Fibroblast of lung (primary cell): Measurements from ENCODE around the gene ARHGEF11. TPM values are rescaled to one million over a fixed set of nuclear protein-coding genes. Genes with fewer than 3 reads are reported as not detected.

Experiments used
- DNase-seq, 2 donors: peaks; one replicate each; pipeline versions ENCODE4 v3.0.0 to v3.0.0-alpha.2; 2010; ENCODE audit warnings: low read depth in 2 of 2
- H2AFZ ChIP-seq: 2 replicates; pipeline ENCODE4 v1.5.1; 2012; ENCODE audit warnings: low read length, control low read depth, inconsistent platforms
- H3K27ac ChIP-seq: 2 replicates; pipeline ENCODE4 v1.5.1; 2011; ENCODE audit warnings: low read length, control low read depth; ENCODE audit not compliant: insufficient read depth
- H3K27me3 ChIP-seq: 2 replicates; pipeline ENCODE4 v1.5.1; 2011; ENCODE audit warnings: mild to moderate bottlenecking, low read length; ENCODE audit not compliant: control insufficient read depth, insufficient read depth
- H3K36me3 ChIP-seq: 2 replicates; pipeline ENCODE4 v1.5.1; 2011; ENCODE audit warnings: low read length; ENCODE audit not compliant: control insufficient read depth, insufficient read depth
- H3K4me1 ChIP-seq: 2 replicates; pipeline ENCODE4 v1.5.1; 2011; ENCODE audit warnings: low read length; ENCODE audit not compliant: control insufficient read depth, insufficient read depth; ENCODE audit errors: extremely low read depth
- H3K4me2 ChIP-seq: 2 replicates; pipeline ENCODE4 v1.5.1; 2011; ENCODE audit warnings: low read length, control low read depth; ENCODE audit not compliant: insufficient read depth; ENCODE audit errors: extremely low read depth
- H3K4me3 ChIP-seq, 4 experiments: fragments of 200-600 bp in 1 of 4; sonication (generic) in 1 of 4; replicated peaks in 1 of 4; 2 replicates each; pipeline ENCODE4 v1.5.1; 2011 to 2016; ENCODE audit warnings: low read length in 4 of 4, low read depth in 3 of 4, mild to moderate bottlenecking in 3 of 4, control low read depth in 2 of 4, inconsistent platforms in 1 of 4, mixed read lengths in 1 of 4; ENCODE audit not compliant: insufficient read depth in 1 of 4; ENCODE audit errors: control extremely low read depth in 1 of 4
- H3K79me2 ChIP-seq: 2 replicates; pipeline ENCODE4 v1.5.1; 2012; ENCODE audit warnings: mild to moderate bottlenecking, low read length, inconsistent platforms; ENCODE audit not compliant: control insufficient read depth, insufficient read depth
- H3K9ac ChIP-seq: 2 replicates; pipeline ENCODE4 v1.5.1; 2011; ENCODE audit warnings: mild to moderate bottlenecking, low read length, control low read depth; ENCODE audit not compliant: insufficient read depth
- H3K9me3 ChIP-seq: 2 replicates; pipeline ENCODE4 v1.5.1; 2012; ENCODE audit warnings: low read depth, low read length; ENCODE audit not compliant: control insufficient read depth, insufficient read depth
- H4K20me1 ChIP-seq: 2 replicates; pipeline ENCODE4 v1.5.1; 2011; ENCODE audit warnings: low read length; ENCODE audit not compliant: control insufficient read depth, insufficient read depth; ENCODE audit errors: extremely low read depth
- EZH2 ChIP-seq: IDR thresholded peaks from 2 replicates; pipeline ENCODE4 v1.5.1; 2012; ENCODE audit warnings: low read length, control low read depth, mild to moderate bottlenecking; ENCODE audit errors: missing control alignments
- polyA plus RNA-seq, 2 donors: library from polyadenylated mRNA; depleted of rRNA in 1 of 2; stranded (reverse) in 1 of 2; unstranded in 1 of 2; fragments of >200 nt; gene quantifications; 2 replicates each; pipeline ENCODE4 v1.2.1, GENCODE V29; 2011 to 2012; ENCODE audit warnings: missing spikeins in 1 of 2
- total RNA-seq: library from RNA; depleted of rRNA; stranded (reverse); fragments of >200 nt; gene quantifications from 2 replicates; pipeline ENCODE4 v1.2.1, GENCODE V29; 2014
- TF ChIP-seq, protein P1 (sequence below), 2 donors: IDR thresholded peaks in 1 of 2; conservative IDR thresholded peaks in 1 of 2; 1 replicate in 1 of 2; 2 replicates in 1 of 2; pipeline ENCODE4 v1.5.1; 2011 to 2012; ENCODE audit warnings: low read length in 2 of 2, control low read depth in 1 of 2, inconsistent platforms in 1 of 2, low read depth in 1 of 2, mild to moderate bottlenecking in 1 of 2

ARHGEF11 gene
- total and polyA plus RNA-seq, 2 donors (not counting 1 experiment from before 2014, with no cell fraction given): 12.8 to 29.1 TPM

GRCh38 chr1:156931211-156931952 is 114.2 kb downstream of the ARHGEF11 start:
- TF ChIP-seq, protein P1, sequence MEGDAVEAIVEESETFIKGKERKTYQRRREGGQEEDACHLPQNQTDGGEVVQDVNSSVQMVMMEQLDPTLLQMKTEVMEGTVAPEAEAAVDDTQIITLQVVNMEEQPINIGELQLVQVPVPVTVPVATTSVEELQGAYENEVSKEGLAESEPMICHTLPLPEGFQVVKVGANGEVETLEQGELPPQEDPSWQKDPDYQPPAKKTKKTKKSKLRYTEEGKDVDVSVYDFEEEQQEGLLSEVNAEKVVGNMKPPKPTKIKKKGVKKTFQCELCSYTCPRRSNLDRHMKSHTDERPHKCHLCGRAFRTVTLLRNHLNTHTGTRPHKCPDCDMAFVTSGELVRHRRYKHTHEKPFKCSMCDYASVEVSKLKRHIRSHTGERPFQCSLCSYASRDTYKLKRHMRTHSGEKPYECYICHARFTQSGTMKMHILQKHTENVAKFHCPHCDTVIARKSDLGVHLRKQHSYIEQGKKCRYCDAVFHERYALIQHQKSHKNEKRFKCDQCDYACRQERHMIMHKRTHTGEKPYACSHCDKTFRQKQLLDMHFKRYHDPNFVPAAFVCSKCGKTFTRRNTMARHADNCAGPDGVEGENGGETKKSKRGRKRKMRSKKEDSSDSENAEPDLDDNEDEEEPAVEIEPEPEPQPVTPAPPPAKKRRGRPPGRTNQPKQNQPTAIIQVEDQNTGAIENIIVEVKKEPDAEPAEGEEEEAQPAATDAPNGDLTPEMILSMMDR (conservative IDR thresholded peaks at IDR 0.05 in 1 of 2, IDR thresholded peaks at IDR 0.05 in 1 of 2; ENCODE audit: low read depth in 1 of 2, low read length in 2 of 2): no peak
- no peak for TF ChIP-seq EZH2
- no peaks in the 10 kb centered on the region for H3K4me1 ChIP-seq
- H3K79me2 ChIP-seq: no peaks in the 10 kb centered on the region
- DNase-seq: peak; percentile 33 to 34
- H3K27me3 ChIP-seq: no peaks in the 10 kb centered on the region
- no peak overlapping the region for H2AFZ ChIP-seq
- H3K4me2 ChIP-seq: peak overlapping the region; percentile 41
- H3K36me3 ChIP-seq: peaks cover 4% of the 10 kb centered on the region
- H3K27ac ChIP-seq: no peak overlapping the region
- H3K9me3 ChIP-seq: no peaks in the 10 kb centered on the region
- no peak overlapping the region for H3K4me3 ChIP-seq
- no peaks in the 10 kb centered on the region for H4K20me1 ChIP-seq
- no peak overlapping the region for H3K9ac ChIP-seq

GRCh38 chr1:156930483-156930882 is 115.1 kb downstream of the ARHGEF11 start:
- no peaks in the 10 kb centered on the region for H3K27me3 ChIP-seq
- DNase-seq: no peak
- H3K4me1 ChIP-seq: no peaks in the 10 kb centered on the region
- H3K27ac ChIP-seq: no peak overlapping the region
- no peaks in the 10 kb centered on the region for H3K9me3 ChIP-seq
- H3K36me3 ChIP-seq: peaks cover 3% of the 10 kb centered on the region
- no peak overlapping the region for H3K4me3 ChIP-seq
- H4K20me1 ChIP-seq: no peaks in the 10 kb centered on the region
- no peaks in the 10 kb centered on the region for H3K79me2 ChIP-seq
- H3K9ac ChIP-seq: no peak overlapping the region
- H2AFZ ChIP-seq: no peak overlapping the region
- H3K4me2 ChIP-seq: no peak overlapping the region
- TF ChIP-seq, protein P1 (conservative IDR thresholded peaks at IDR 0.05 in 1 of 2, IDR thresholded peaks at IDR 0.05 in 1 of 2; ENCODE audit: low read depth in 1 of 2, low read length in 2 of 2): no peak
- no peak for TF ChIP-seq EZH2

DNA sequence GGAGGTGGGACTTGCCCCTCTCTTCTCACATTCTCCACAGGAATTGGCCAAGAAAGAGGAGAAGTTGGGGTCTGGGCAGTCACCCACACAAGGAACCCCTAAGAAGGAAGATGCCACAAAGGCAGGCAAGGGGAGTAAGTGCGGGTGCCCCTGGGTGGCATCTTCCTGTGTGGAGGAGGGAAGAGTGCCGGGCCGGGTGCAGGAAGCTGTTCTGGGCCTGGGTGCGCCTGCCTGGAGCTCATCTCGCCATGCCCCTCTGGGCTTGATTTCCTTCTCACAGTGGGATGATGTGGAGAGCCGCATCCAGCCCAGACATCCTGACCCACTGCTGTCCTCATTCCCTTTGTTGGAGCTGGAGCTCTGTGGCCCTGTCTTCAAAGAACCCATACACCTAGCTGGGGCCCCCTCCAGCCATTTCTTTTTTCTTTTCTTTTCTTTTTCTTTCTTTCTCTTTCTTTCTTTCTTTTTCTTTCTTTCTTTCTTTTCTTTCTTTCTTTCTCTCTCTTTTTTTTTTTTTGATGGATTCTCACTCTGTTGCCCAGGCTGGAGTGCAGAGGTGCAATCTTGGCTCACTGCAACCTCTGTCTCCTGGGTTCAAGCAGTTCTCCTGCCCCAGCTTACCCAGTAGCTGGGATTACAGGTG is 115.8 kb downstream of the ARHGEF11 start:
- no peak for TF ChIP-seq EZH2
- TF ChIP-seq, protein P1 (conservative IDR thresholded peaks at IDR 0.05 in 1 of 2, IDR thresholded peaks at IDR 0.05 in 1 of 2; ENCODE audit: low read depth in 1 of 2, low read length in 2 of 2): no peak
- no peak overlapping the region for H3K9ac ChIP-seq
- no peaks in the 10 kb centered on the region for H3K36me3 ChIP-seq
- no peak for DNase-seq
- no peaks in the 10 kb centered on the region for H3K9me3 ChIP-seq
- no peaks in the 10 kb centered on the region for H4K20me1 ChIP-seq
- peaks cover 2% of the 10 kb centered on the region for H3K27me3 ChIP-seq
- H3K27ac ChIP-seq: no peak overlapping the region
- no peak overlapping the region for H3K4me2 ChIP-seq
- no peaks in the 10 kb centered on the region for H3K79me2 ChIP-seq
- H3K4me3 ChIP-seq: no peak overlapping the region
- no peak overlapping the region for H2AFZ ChIP-seq
- H3K4me1 ChIP-seq: no peaks in the 10 kb centered on the region
